Chondrocyte (in vitro differentiated cells): ENCODE data around the gene MAD1L1. TPM values are rescaled to one million over a fixed set of nuclear protein-coding genes. Genes with fewer than 3 reads are reported as not detected.

Experiments
- DNase-seq: peaks from one replicate; pipeline ENCODE4 v3.0.0; 2021; ENCODE audit warnings: mixed read lengths, low spot score
- H3K27ac Mint-ChIP-seq: one replicate; pipeline ENCODE4 v1.8.0; 2021; ENCODE audit warnings: mild to moderate bottlenecking, moderate library complexity, mixed read lengths; ENCODE audit not compliant: unreplicated experiment
- H3K27me3 Mint-ChIP-seq: 2 replicates; pipeline ENCODE4 v1.8.0; 2021; ENCODE audit warnings: low read depth, mixed read lengths
- H3K36me3 Mint-ChIP-seq: 2 replicates; pipeline ENCODE4 v1.8.0; 2021; ENCODE audit warnings: low read depth, mixed read lengths
- H3K4me1 Mint-ChIP-seq: 2 replicates; pipeline ENCODE4 v1.8.0; 2021; ENCODE audit warnings: low read depth, mild to moderate bottlenecking, mixed read lengths
- H3K4me3 Mint-ChIP-seq: one replicate; pipeline ENCODE4 v1.8.0; 2021; ENCODE audit warnings: mild to moderate bottlenecking, moderate library complexity, mixed read lengths; ENCODE audit not compliant: unreplicated experiment
- H3K9me3 Mint-ChIP-seq: 2 replicates; pipeline ENCODE4 v1.8.0; 2021; ENCODE audit warnings: low read depth, mixed read lengths
- total RNA-seq: library from RNA; stranded (reverse); gene quantifications from 3 replicates; pipeline ENCODE4 v1.2.1, GENCODE V29; 2021
- TF ChIP-seq, protein P1 (sequence below): fragments of 200-600 bp; sonication (generic); IDR thresholded peaks from 2 replicates; pipeline ENCODE4 v1.5.0; 2021; ENCODE audit warnings: antibody characterized with exemption, mild to moderate bottlenecking, moderate library complexity

MAD1L1 gene
- total RNA-seq, 1 donor from 2014 or later, result 22.7 TPM

DNA sequence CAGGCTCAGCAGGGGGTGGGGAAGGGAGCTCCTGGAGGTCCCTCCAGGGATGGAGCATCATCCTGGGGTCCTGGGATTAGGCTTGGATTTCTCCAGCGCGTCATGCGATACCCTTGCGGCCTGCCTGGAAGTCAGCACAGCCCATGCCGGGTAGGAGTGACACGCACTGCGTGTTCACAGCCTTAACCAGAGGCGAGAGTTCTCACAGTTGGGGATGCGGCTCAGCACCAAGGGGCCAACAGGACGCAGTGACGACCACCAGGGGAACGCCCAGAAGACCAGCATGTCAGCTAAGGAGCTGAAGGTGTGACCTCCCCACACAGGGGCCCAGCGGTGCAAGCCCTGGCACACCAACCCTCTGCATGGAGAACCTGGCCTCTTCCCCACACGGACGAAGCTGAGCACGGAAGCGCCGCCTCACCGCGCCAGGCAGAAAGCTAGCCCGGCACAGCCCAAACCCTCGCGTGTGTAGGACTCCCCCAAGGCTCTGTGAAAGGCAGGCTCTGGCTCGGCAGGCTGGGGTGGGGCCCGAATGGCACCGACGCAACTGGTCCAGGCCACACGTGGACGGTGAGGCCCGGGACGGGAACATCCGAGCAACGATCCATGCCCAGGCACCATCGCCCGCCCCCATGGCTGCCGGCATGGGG lies 364.1 kb downstream of the MAD1L1 start:
- TF ChIP-seq, protein P1, sequence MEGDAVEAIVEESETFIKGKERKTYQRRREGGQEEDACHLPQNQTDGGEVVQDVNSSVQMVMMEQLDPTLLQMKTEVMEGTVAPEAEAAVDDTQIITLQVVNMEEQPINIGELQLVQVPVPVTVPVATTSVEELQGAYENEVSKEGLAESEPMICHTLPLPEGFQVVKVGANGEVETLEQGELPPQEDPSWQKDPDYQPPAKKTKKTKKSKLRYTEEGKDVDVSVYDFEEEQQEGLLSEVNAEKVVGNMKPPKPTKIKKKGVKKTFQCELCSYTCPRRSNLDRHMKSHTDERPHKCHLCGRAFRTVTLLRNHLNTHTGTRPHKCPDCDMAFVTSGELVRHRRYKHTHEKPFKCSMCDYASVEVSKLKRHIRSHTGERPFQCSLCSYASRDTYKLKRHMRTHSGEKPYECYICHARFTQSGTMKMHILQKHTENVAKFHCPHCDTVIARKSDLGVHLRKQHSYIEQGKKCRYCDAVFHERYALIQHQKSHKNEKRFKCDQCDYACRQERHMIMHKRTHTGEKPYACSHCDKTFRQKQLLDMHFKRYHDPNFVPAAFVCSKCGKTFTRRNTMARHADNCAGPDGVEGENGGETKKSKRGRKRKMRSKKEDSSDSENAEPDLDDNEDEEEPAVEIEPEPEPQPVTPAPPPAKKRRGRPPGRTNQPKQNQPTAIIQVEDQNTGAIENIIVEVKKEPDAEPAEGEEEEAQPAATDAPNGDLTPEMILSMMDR, result no peak
- H3K36me3 Mint-ChIP-seq, result no peaks in the 10 kb centered on the region
- H3K4me3 Mint-ChIP-seq, result no peak overlapping the region
- H3K27me3 Mint-ChIP-seq, result no peaks in the 10 kb centered on the region
- H3K27ac Mint-ChIP-seq, result no peak overlapping the region
- DNase-seq, result no peak
- H3K4me1 Mint-ChIP-seq, result no peaks in the 10 kb centered on the region
- H3K9me3 Mint-ChIP-seq, result no peaks in the 10 kb centered on the region

DNA sequence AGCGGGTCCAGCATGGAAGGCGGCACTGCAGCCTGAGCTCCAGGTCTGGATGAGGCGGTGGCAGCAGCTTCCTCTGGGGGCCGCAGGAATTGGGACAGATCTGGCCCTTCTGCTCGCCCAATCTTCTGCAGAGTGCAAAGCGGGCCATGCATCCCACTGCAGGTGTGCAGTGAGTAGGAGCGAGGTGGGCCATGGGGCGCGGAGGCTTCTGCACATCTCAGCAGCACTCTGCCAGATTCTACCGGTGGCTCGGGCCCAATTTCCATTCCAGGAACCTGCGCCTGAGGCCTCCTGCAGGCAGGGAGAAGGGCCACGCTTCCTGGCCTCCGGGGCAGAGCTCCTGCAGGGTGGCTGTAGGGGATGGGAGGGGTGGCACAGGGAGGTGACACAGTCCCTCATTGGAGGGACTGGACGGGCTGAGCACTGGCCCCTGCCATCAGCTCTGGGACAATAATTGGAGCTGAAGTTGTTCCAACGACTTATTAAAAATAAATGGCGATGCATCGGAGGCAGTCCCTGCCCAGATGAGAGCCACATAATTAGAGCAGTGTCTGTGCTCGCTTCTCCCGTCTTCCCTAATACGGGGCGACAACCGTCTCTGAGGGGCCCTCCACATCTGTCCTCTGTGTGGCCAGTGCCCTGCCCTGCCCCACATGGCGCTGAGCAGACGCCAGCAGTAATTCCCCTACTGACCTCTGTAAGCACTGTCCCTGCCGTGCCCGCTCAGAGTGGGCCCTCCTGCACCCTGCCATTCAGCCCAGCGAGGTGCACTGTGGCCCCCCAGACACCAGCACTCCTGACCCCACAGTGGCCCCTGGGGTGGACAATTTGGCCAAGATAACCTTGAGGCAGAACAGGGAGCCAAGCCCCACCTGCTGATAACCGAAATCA lies 365.1 kb downstream of the MAD1L1 start:
- Mint-ChIP-seq H3K9me3 (no peaks in the 10 kb centered on the region), H3K27me3 (no peaks in the 10 kb centered on the region), H3K4me1 (no peaks in the 10 kb centered on the region), H3K4me3 (no peak overlapping the region), H3K36me3 (no peaks in the 10 kb centered on the region), H3K27ac (no peak overlapping the region)
- DNase-seq, result no peak
- TF ChIP-seq, protein P1, result no peak

DNA sequence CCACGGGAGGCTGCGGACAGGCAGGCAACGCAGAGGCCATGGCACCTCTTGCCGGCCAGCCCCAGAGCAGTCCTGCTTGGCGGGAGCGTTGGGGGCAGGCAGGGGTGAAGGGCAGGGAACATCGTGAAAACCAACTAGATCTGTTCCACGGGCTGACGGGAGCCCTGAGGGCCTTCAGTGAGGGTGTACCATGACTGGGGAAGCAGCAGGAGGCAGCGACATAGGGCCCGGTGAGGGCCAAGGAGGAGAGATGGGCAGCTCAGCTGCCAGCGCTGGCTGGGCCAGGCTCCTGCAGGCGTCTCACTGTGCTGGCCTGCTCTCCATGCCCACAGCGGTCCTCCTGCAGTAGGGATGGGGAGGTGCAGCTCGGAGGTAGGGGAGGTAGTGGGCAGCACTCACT lies 366.1 kb downstream of the MAD1L1 start:
- no peak overlapping the region for H3K27ac Mint-ChIP-seq
- TF ChIP-seq, protein P1, result no peak
- no peak for DNase-seq
- H3K36me3 Mint-ChIP-seq, result no peaks in the 10 kb centered on the region
- peaks cover 4% of the 10 kb centered on the region for H3K4me1 Mint-ChIP-seq
- H3K9me3 Mint-ChIP-seq, result no peaks in the 10 kb centered on the region
- H3K4me3 Mint-ChIP-seq, result no peak overlapping the region
- no peaks in the 10 kb centered on the region for H3K27me3 Mint-ChIP-seq

DNA sequence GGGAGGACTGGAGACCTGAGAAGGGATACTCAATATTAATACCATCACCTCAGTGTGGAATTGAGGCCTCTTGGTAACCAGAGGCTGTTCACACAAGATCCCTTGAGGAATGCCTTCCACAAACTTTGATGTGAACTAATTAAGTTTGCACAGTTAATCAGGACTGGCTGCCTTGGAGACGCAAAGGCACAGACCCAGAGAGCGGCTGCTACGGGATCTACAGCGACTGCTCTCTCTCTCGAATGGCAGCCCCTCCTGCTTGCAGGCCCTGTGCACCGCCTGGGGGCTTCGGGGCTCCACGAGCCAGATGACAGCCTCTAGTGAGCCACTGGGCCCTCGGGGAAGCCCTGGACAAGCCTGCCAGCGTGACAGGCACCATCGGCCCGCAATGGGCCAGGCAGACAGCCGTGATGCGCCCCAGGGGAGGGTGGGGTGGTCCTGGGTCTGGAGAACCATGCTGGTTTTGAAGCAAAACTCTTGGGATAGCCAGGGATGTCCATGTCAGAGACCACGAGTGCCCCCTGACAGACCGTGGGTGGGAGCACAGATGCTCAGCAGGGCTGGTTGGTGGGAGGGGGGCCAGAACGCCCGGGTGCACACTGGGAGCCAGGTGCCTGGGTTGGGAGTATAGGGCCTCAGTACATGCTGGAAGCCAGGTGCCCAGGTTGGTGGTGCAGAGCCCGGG lies 367.0 kb downstream of the MAD1L1 start:
- Mint-ChIP-seq H3K4me3 (no peak overlapping the region), H3K36me3 (no peaks in the 10 kb centered on the region), H3K27me3 (no peaks in the 10 kb centered on the region), H3K9me3 (no peaks in the 10 kb centered on the region), H3K4me1 (peaks cover 4% of the 10 kb centered on the region), H3K27ac (no peak overlapping the region)
- DNase-seq, result no peak
- TF ChIP-seq, protein P1, result no peak

DNA sequence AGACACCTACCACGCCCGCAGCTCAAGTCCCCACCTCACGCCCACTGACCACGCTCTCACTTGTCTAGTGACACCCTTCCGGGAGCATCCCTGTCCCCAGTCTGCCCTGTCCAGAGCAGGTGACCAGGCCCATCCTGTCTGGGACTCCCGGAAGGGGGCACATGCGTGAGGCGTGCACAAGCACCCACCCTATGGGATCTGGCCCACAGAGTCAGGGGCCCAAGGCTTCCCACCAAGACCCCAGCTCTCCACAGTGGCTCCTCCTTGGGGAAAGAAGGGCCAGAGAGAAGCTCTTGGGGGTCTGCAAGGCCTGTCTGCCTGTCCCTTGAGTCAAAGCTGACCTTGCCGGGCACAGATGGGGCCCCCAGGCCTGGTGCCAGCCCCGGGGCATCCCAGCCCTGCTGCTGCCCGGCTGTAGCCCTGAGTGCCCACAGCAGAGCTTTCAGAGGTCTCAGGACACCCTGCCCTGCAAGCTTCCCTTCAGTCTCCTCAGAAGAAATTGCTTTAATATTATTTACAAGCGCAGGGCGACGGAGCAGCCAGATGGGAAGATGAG lies 367.7 kb downstream of the MAD1L1 start:
- H3K4me3 Mint-ChIP-seq, result no peak overlapping the region
- no peaks in the 10 kb centered on the region for H3K9me3 Mint-ChIP-seq
- no peaks in the 10 kb centered on the region for H3K36me3 Mint-ChIP-seq
- no peaks in the 10 kb centered on the region for H3K27me3 Mint-ChIP-seq
- no peak for DNase-seq
- no peak overlapping the region for H3K27ac Mint-ChIP-seq
- H3K4me1 Mint-ChIP-seq, result peaks cover 4% of the 10 kb centered on the region
- TF ChIP-seq, protein P1, result no peak
